ENCODE results near the gene STK11IP. TPM values are rescaled to one million over a fixed set of nuclear protein-coding genes. Genes with fewer than 3 reads are reported as not detected.

Gene STK11IP
- total RNA-seq, 1 experiment from 2014 or later, result 45.0 TPM

DNA sequence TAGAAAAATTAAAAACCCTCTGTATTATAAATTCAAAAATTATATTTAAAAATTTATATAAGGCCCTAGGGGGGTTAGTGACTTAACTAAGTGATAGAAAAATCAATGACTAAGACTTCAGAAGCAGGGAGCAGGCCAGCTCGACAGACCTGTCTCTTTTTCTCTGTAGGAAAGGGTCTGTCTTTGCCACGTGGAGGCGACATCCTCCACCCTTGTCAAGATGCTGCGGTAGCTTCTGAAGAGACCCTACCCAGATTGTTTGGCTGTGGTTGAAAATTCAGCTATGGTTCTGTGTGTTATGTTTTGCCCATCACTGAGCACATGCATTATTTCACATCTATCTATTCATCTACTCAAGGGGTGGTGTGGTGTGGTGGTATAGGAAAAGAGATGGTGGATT, 21.6 kb downstream of the STK11IP start:
- H3K27ac ChIP-seq (ENCODE audit: low read depth, low read length), result no peak overlapping the region

More for the DNA sequence above, 21.6 kb downstream of the STK11IP start:
- BruUV-seq (replicated peaks), result no TSS peak
- POLR2A ChIA-PET, result no interaction called here
- Histone ChIP-seq H2AFZ (ENCODE audit: low read depth, low read length, poor library complexity, severe bottlenecking) (no peak overlapping the region), H3K9ac (ENCODE audit: low read length) (no peak overlapping the region), H3K36me3 (ENCODE audit: control insufficient read depth in 1 of 2, insufficient read depth in 2 of 2, low read length in 2 of 2) (no peaks in the 10 kb centered on the region), H3K79me2 (ENCODE audit: insufficient read depth, low read length) (no peaks in the 10 kb centered on the region), H3K4me3 (replicated peaks in 1 of 2; ENCODE audit: low read depth in 1 of 2, low read length in 2 of 2) (no peak overlapping the region), H3K9me2 (ENCODE audit: insufficient read depth) (no peaks in the 10 kb centered on the region), H4K20me1 (ENCODE audit: insufficient read depth) (no peaks in the 10 kb centered on the region), H3K9me3 (ENCODE audit: control insufficient read depth in 1 of 2, insufficient read depth in 1 of 2, low read depth in 1 of 2, low read length in 2 of 2) (no peaks in the 10 kb centered on the region), H3K4me2 (ENCODE audit: low read length) (no peak overlapping the region), H3K4me1 (ENCODE audit: control insufficient read depth in 1 of 2, insufficient read depth in 2 of 2, low read length in 2 of 2) (no peaks in the 10 kb centered on the region; a peak in 1 of 4 replicates), H3K27me3 (ENCODE audit: insufficient read depth, low read length) (no peaks in the 10 kb centered on the region)
- ATAC-seq (no peak), DNase-seq (ENCODE audit: low read depth, low spot score) (no peak)
- CTCF ChIA-PET, result no interaction called here
- RAD21 ChIA-PET (ENCODE audit: low non-redundant PET in 1 of 2, low total read pairs in 2 of 2, uncharacterized antibody in 2 of 2, unreplicated experiment in 2 of 2), result no interaction called here
- no peak for TF ChIP-seq EGR1 (IDR thresholded peaks at IDR 0.05; ENCODE audit: low read depth)
- no peak for TF ChIP-seq SP1 (IDR thresholded peaks at IDR 0.05; ENCODE audit: low read depth)
- TF ChIP-seq, protein P1, sequence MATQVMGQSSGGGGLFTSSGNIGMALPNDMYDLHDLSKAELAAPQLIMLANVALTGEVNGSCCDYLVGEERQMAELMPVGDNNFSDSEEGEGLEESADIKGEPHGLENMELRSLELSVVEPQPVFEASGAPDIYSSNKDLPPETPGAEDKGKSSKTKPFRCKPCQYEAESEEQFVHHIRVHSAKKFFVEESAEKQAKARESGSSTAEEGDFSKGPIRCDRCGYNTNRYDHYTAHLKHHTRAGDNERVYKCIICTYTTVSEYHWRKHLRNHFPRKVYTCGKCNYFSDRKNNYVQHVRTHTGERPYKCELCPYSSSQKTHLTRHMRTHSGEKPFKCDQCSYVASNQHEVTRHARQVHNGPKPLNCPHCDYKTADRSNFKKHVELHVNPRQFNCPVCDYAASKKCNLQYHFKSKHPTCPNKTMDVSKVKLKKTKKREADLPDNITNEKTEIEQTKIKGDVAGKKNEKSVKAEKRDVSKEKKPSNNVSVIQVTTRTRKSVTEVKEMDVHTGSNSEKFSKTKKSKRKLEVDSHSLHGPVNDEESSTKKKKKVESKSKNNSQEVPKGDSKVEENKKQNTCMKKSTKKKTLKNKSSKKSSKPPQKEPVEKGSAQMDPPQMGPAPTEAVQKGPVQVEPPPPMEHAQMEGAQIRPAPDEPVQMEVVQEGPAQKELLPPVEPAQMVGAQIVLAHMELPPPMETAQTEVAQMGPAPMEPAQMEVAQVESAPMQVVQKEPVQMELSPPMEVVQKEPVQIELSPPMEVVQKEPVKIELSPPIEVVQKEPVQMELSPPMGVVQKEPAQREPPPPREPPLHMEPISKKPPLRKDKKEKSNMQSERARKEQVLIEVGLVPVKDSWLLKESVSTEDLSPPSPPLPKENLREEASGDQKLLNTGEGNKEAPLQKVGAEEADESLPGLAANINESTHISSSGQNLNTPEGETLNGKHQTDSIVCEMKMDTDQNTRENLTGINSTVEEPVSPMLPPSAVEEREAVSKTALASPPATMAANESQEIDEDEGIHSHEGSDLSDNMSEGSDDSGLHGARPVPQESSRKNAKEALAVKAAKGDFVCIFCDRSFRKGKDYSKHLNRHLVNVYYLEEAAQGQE (IDR thresholded peaks at IDR 0.05; ENCODE audit: low read depth), result no peak
- no peak for TF ChIP-seq EZH2phosphoT487 (IDR thresholded peaks at IDR 0.05; ENCODE audit: borderline replicate concordance)
- no peak for TF ChIP-seq POLR2A (IDR thresholded peaks at IDR 0.05; ENCODE audit: borderline replicate concordance, extremely low read depth, insufficient read depth, insufficient read length)
- no peak for TF ChIP-seq POLR2AphosphoS5 (IDR thresholded peaks at IDR 0.05; ENCODE audit: low read depth, low read length)
- TF ChIP-seq, protein P2, sequence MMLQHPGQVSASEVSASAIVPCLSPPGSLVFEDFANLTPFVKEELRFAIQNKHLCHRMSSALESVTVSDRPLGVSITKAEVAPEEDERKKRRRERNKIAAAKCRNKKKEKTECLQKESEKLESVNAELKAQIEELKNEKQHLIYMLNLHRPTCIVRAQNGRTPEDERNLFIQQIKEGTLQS (IDR thresholded peaks at IDR 0.05), result no peak
- TF ChIP-seq YY1 (IDR thresholded peaks at IDR 0.05; ENCODE audit: extremely low read depth, insufficient replicate concordance, low read depth, low read length), result no peak
- no peak for TF ChIP-seq ELF1 (IDR thresholded peaks at IDR 0.05; ENCODE audit: borderline replicate concordance, low read depth)
- TF ChIP-seq SIN3A (IDR thresholded peaks at IDR 0.05; ENCODE audit: low read depth), result no peak
- no peak for TF ChIP-seq SRF (IDR thresholded peaks at IDR 0.05; ENCODE audit: low read depth)
- no peak for TF ChIP-seq ZFX (IDR thresholded peaks at IDR 0.05)
- TF ChIP-seq TCF7L2 (IDR thresholded peaks at IDR 0.05; ENCODE audit: borderline replicate concordance, extremely low read depth, insufficient read depth, insufficient read length), result no peak
- intact Hi-C loops (cut with micrococcal nuclease), result no loop called here

All from HCT116 (cell line).